Common myeloid progenitor, CD34-positive (primary cell): Measurements from ENCODE around the gene SACM1L.

Experiments
- CTCF ChIA-PET: fragments of 350-600 bp; sonication (Branson Sonifier 250); formaldehyde crosslinking; loops from one replicate; lab custom pipeline; 2021; ENCODE audit warnings: antibody characterized with exemption; lab: Charles Lee
- POLR2A ChIA-PET: fragments of 350-600 bp; sonication (Branson Sonifier 250); formaldehyde crosslinking; loops from one replicate; lab custom pipeline; 2021; ENCODE audit warnings: antibody characterized with exemption; lab: Charles Lee
- DNase-seq, 3 donors: peaks; one replicate each; pipeline versions ENCODE4 v3.0.0 to v3.0.0-alpha.2; 2013
- H3K27ac ChIP-seq, 2 experiments: 1 replicate in 1 of 2; 2 replicates in 1 of 2; pipeline ENCODE4 v1.7.0; 2013; ENCODE audit warnings: inconsistent platforms in 2 of 2, low read length in 2 of 2, mild to moderate bottlenecking in 2 of 2, low read depth in 1 of 2, moderate library complexity in 1 of 2; ENCODE audit not compliant: severe bottlenecking in 2 of 2, insufficient read depth in 1 of 2, poor library complexity in 1 of 2
- H3K27me3 ChIP-seq, 5 experiments: replicated peaks in 2 of 5; 1 replicate in 3 of 5; 2 replicates in 2 of 5; pipeline versions ENCODE4 v1.6.1 to v1.7.0; 2013; ENCODE audit warnings: low read length in 4 of 5, mild to moderate bottlenecking in 2 of 5, moderate library complexity in 2 of 5, inconsistent platforms in 1 of 5; ENCODE audit not compliant: insufficient read depth in 5 of 5, control insufficient read depth in 4 of 5
- H3K36me3 ChIP-seq, 4 experiments: 1 replicate in 2 of 4; 2 replicates in 2 of 4; pipeline versions ENCODE4 v1.6.1 to v1.7.0; 2013; ENCODE audit warnings: low read length in 3 of 4, control low read depth in 1 of 4, mild to moderate bottlenecking in 1 of 4; ENCODE audit not compliant: control insufficient read depth in 4 of 4, insufficient read depth in 4 of 4
- H3K4me1 ChIP-seq, 4 experiments: 1 replicate in 3 of 4; 2 replicates in 1 of 4; pipeline versions ENCODE4 v1.6.1 to v1.7.1; 2013; ENCODE audit warnings: low read length in 3 of 4, mild to moderate bottlenecking in 3 of 4, control low read depth in 1 of 4, inconsistent platforms in 1 of 4, moderate library complexity in 1 of 4; ENCODE audit not compliant: control insufficient read depth in 4 of 4, insufficient read depth in 4 of 4; ENCODE audit errors: control extremely low read depth in 1 of 4
- H3K4me3 ChIP-seq, 7 experiments: 1 replicate in 4 of 7; 2 replicates in 3 of 7; pipeline versions ENCODE4 v1.5.1 to v1.7.0; 2013; ENCODE audit warnings: mild to moderate bottlenecking in 7 of 7, low read length in 6 of 7, moderate library complexity in 6 of 7, inconsistent platforms in 2 of 7, low read depth in 2 of 7, control low read depth in 1 of 7; ENCODE audit not compliant: insufficient read depth in 4 of 7, control insufficient read depth in 1 of 7; ENCODE audit errors: extremely low read depth in 1 of 7
- H3K9me3 ChIP-seq, 5 experiments: 1 replicate in 4 of 5; 2 replicates in 1 of 5; pipeline versions ENCODE4 v1.6.1 to v1.7.1; 2013; ENCODE audit warnings: low read length in 4 of 5, mild to moderate bottlenecking in 2 of 5, inconsistent platforms in 1 of 5, low read depth in 1 of 5, moderate library complexity in 1 of 5; ENCODE audit not compliant: control insufficient read depth in 4 of 5, insufficient read depth in 2 of 5; ENCODE audit errors: control extremely low read depth in 1 of 5
- WGBS: methylation state at CpG from one replicate; pipeline ENCODE4 v1.1.5; 2013; ENCODE audit not compliant: insufficient coverage; 5-methylcytosine and 5-hydroxymethylcytosine counted together

SACM1L gene

GRCh38 chr3:45793482-45794176 lies 104.4 kb downstream of the SACM1L start:
- Histone ChIP-seq H3K9me3 (peaks cover 0 to 4% (median 2%) of the 10 kb centered on the region in 5 experiments), H3K27me3 (peaks cover 8 to 46% (median 28%) of the 10 kb centered on the region in 5 experiments), H3K4me1 (peaks cover 0 to 16% (median 14%) of the 10 kb centered on the region in 4 experiments), H3K4me3 (no peak overlapping the region), H3K27ac (no peak overlapping the region), H3K36me3 (no peaks in the 10 kb centered on the region)
- no peak for DNase-seq
- ChIA-PET POLR2A (interaction anchor here (0.6 kb wide), 1 partner anchor 157 kb away, joined by 3 read pairs; no protein-coding TSS in a partner anchor), CTCF (interaction anchor here (0.6 kb wide), 1 partner anchor 493 kb away, joined by 3 read pairs; no protein-coding TSS in a partner anchor)
- WGBS: 84% methylated on average over 6 of the region's 9 CpGs

GRCh38 chr3:45794177-45794560 lies 105.0 kb downstream of the SACM1L start:
- POLR2A ChIA-PET: no interaction called here
- DNase-seq: no peak

GRCh38 chr3:45794660-45795059 lies 105.5 kb downstream of the SACM1L start:
- no peak for DNase-seq
- no peak overlapping the region for H3K4me3 ChIP-seq
- ChIA-PET CTCF (no interaction called here), POLR2A (no interaction called here)
- H3K9me3 ChIP-seq: peaks cover 0 to 4% (median 0%) of the 10 kb centered on the region in 5 experiments
- no peaks in the 10 kb centered on the region for H3K36me3 ChIP-seq
- peaks cover 0 to 16% (median 14%) of the 10 kb centered on the region in 4 experiments for H3K4me1 ChIP-seq
- no peak overlapping the region for H3K27ac ChIP-seq
- no CpG with 5 or more reads among the region's 1 CpG for WGBS
- peaks cover 8 to 55% (median 32%) of the 10 kb centered on the region in 5 experiments for H3K27me3 ChIP-seq

More at GRCh38 chr3:45794177-45794560, 105.0 kb downstream of the SACM1L start:
- Histone ChIP-seq H3K27ac (no peak overlapping the region), H3K4me1 (peaks cover 0 to 16% (median 14%) of the 10 kb centered on the region in 4 experiments), H3K4me3 (no peak overlapping the region), H3K9me3 (peaks cover 0 to 4% (median under 1%) of the 10 kb centered on the region in 5 experiments), H3K36me3 (no peaks in the 10 kb centered on the region), H3K27me3 (peaks cover 8 to 51% (median 30%) of the 10 kb centered on the region in 5 experiments)
- CTCF ChIA-PET: no interaction called here
- WGBS: 97% methylated on average over 3 of the region's 5 CpGs
